Kidney (tissue), 14 donors: ENCODE results near the gene FOXN3. TPM values are rescaled to one million over a fixed set of nuclear protein-coding genes. Genes with fewer than 3 reads are reported as not detected.

Experiments used
- DNase-seq, 5 donors: peaks; one replicate each; pipeline ENCODE4 v3.0.0-alpha.2; 2013 to 2020
- FAIRE-seq: peaks from 2 replicates; lab custom pipeline; 2012; peaks lifted over from hg19 to GRCh38; lab: Jason Lieb, UNC
- H3K27ac ChIP-seq, 2 donors: one replicate each; pipeline ENCODE4 v1.7.0; 2013; ENCODE audit warnings: low read depth in 2 of 2, low read length in 2 of 2, inconsistent platforms in 1 of 2
- H3K27me3 ChIP-seq: one replicate; pipeline ENCODE4 v1.7.1; 2013; ENCODE audit warnings: low read length, inconsistent platforms; ENCODE audit not compliant: control insufficient read depth, insufficient read depth
- H3K36me3 ChIP-seq, 3 donors: one replicate each; pipeline versions ENCODE4 v1.7.0 to v1.7.1; 2013; ENCODE audit warnings: low read length in 3 of 3, control low read depth in 1 of 3, inconsistent platforms in 1 of 3; ENCODE audit not compliant: insufficient read depth in 3 of 3, control insufficient read depth in 2 of 3
- H3K4me1 ChIP-seq, 3 donors: one replicate each; pipeline versions ENCODE4 v1.7.0 to v1.7.1; 2013; ENCODE audit warnings: low read length in 3 of 3, inconsistent platforms in 1 of 3, low read depth in 1 of 3; ENCODE audit not compliant: control insufficient read depth in 2 of 3, insufficient read depth in 2 of 3
- H3K4me3 ChIP-seq, 3 donors: one replicate each; pipeline versions ENCODE4 v1.7.0 to v1.8.1; 2013; ENCODE audit warnings: low read length in 3 of 3, control low read depth in 1 of 3, inconsistent platforms in 1 of 3
- H3K9ac ChIP-seq, 3 donors: one replicate each; pipeline versions ENCODE4 v1.7.0 to v1.7.1; 2013; ENCODE audit warnings: low read length in 3 of 3, control low read depth in 1 of 3, inconsistent platforms in 1 of 3
- H3K9me3 ChIP-seq, 3 donors: one replicate each; pipeline versions ENCODE4 v1.7.0 to v1.7.1; 2013; ENCODE audit warnings: low read length in 3 of 3, control low read depth in 1 of 3, inconsistent platforms in 1 of 3; ENCODE audit not compliant: control insufficient read depth in 2 of 3, insufficient read depth in 1 of 3
- CTCF ChIP-seq: IDR thresholded peaks from 3 replicates; pipeline ENCODE4 v1.5.1; 2012; ENCODE audit warnings: mild to moderate bottlenecking, moderate library complexity, borderline replicate concordance; ENCODE audit not compliant: insufficient read depth; ENCODE audit errors: extremely low read depth
- intact Hi-C: fragments of 100-400 bp; cut with DNase I; formaldehyde crosslinking; loops from one replicate; pipeline ENCODE4 v1.11.1; 2022
- polyA plus RNA-seq: library from polyadenylated mRNA; stranded (reverse); fragments of 350-450 nt; fragmentation: Illumina TruSeq; extraction: RNeasy Lipid Tissue Mini Kit (QIAGEN cat#74804); gene quantifications from one replicate; pipeline ENCODE4 v1.2.3, GENCODE V29; 2014; ENCODE audit warnings: low read depth, low replicate concordance; ENCODE audit not compliant: insufficient read depth
- total RNA-seq: library from RNA; stranded (reverse); fragmentation: NEBNext Ultra II Directional; extraction: Animal tissue kit (Norgen Biotek cat#: 25700); gene quantifications from one replicate; pipeline ENCODE4 v1.2.1, GENCODE V29; 2021
- donor health status: control.
- donor health status: control.
- donor health status: control.
- donor health status: control.
- donor health status: control.
- donor health status: DM: yes; HTN: yes; CAD: no.
- donor health status: Normal renal cell carcinoma (clear cell type).

Gene FOXN3
- total and polyA plus RNA-seq, 2 donors from 2014 or later, result 6.4 to 50.1 TPM

- Histone ChIP-seq H3K4me3 (no peak overlapping the region), H3K27ac (no peak overlapping the region), H3K9me3 (no peaks in the 10 kb centered on the region), H3K36me3 (no peaks in the 10 kb centered on the region), H3K9ac (no peak overlapping the region), H3K4me1 (peaks cover 0 to 2% (median 0%) of the 10 kb centered on the region in 3 donors), H3K27me3 (no peaks in the 10 kb centered on the region)
- DNase-seq (peak in 1 of 5 donors; percentile 12), FAIRE-seq (no peak)
- intact Hi-C loops, result no loop called here
- no peak for TF ChIP-seq CTCF
Measured at GRCh38 chr14:89447182-89447944, 30.3 kb upstream of the FOXN3 start.

DNA sequence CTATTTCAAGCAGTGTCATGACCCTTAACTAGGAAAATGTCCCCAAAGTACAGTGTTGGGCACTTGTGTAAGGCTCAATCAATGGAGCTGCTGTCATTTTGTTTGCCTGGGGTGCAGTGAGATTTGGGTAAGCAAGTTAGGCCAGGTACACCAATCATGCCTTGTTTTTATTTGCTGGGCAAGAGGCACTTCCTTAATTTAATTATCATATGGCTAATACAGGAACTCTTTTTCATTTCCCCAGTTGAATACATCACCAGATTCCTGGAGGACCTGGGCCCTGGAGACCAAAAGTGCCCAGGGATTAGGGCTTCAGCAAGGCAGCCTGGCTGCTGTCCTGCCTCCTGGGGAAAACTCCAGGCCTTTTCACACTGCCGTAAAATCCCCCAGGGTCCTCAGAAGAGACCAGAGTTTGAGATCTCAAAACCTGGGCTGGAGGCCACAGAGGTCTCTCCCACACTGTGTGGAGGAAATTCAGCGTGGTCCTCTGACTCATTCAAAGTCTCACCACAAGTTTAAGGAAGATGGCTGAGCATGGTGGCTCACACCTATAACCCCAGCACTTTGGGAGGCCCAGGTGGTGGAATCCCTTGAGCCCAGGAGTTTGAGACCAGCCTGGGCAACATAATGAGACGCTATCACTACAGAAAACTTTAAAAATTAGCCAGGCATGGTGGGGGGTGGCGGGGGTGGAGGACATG is 28.4 kb upstream of the FOXN3 start:
- H3K9ac ChIP-seq, result no peak overlapping the region
- no peak overlapping the region for H3K27ac ChIP-seq
- intact Hi-C loops, result no loop called here
- no peak overlapping the region for H3K4me3 ChIP-seq
- FAIRE-seq, result no peak
- no peaks in the 10 kb centered on the region for H3K27me3 ChIP-seq
- no peaks in the 10 kb centered on the region for H3K36me3 ChIP-seq
- no peak for TF ChIP-seq CTCF
- no peaks in the 10 kb centered on the region for H3K9me3 ChIP-seq
- no peak for DNase-seq
- peaks cover 0 to 2% (median 0%) of the 10 kb centered on the region in 3 donors for H3K4me1 ChIP-seq

DNA sequence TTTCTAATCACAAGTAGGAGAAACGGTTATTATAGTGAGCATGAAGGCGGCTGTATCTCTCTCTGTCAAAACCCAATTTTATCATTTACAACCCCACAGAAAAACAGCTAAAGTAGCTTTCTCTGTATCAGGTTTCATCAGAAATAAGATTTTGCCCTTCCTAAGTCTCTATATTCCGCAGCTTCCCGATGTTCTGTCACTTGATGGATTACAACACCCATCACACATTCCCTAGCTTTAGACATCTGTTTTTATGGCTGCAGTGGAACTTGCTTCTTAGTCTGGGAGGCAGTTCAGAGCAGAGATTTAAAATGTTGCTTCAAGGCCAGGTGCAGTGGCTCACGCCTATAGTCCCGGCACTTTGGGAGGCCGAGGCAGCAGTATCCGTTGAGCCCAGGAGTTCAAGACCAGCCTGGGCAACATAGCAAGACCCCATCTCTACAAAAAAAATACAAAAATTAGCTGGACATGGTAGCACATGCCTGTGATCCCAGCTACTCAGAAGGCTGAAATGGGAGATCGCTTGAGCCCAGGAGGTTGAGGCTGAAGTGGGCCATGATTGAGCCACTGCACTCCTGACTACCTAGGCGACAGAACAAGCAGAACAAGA is 27.6 kb upstream of the FOXN3 start:
- Histone ChIP-seq H3K4me1 (peaks cover 0 to 2% (median 0%) of the 10 kb centered on the region in 3 donors), H3K27me3 (no peaks in the 10 kb centered on the region), H3K36me3 (no peaks in the 10 kb centered on the region), H3K9ac (no peak overlapping the region), H3K27ac (no peak overlapping the region), H3K4me3 (no peak overlapping the region), H3K9me3 (no peaks in the 10 kb centered on the region)
- no peak for TF ChIP-seq CTCF
- DNase-seq (no peak), FAIRE-seq (no peak)
- intact Hi-C loops, result no loop called here
